Brain pericyte (primary cell): ENCODE measurements around the gene DPPA5.
"Not testable (repeated sequence)": the region's sequence is repeated elsewhere in the genome, so short reads cannot be mapped to it uniquely, and the experiment has no call there.

Experiments used
- DNase-seq: peaks from one replicate; pipeline ENCODE4 v3.0.0-alpha.2; 2012; ENCODE audit warnings: low read depth, low spot score

DPPA5 gene

GRCh38 chr6:73353636-73354593, at the start of gene DPPA5:
DPPA5 (minus strand) TSS chr6:73354276; CDS start chr6:73354225, 51 bp downstream.
- DNase-seq, result no peak

GRCh38 chr6:73400656-73401055, 46.6 kb upstream of the DPPA5 start:
- DNase-seq, result no peak

GRCh38 chr6:73395875-73396274, 41.8 kb upstream of the DPPA5 start:
- DNase-seq, result no peak

GRCh38 chr6:73394577-73395354, 40.7 kb upstream of the DPPA5 start, which contains the start of gene DDX43:
DDX43 (plus strand) TSS chr6:73394828; CDS start chr6:73394906, 78 bp downstream.
- DNase-seq, result peak; percentile 13

GRCh38 chr6:73393278-73393677, 39.2 kb upstream of the DPPA5 start:
- no peak for DNase-seq

GRCh38 chr6:73392188-73392587, 38.1 kb upstream of the DPPA5 start:
- DNase-seq, result not testable (repeated sequence)

- DNase-seq, result no peak
These were observed 37.6 kb upstream of the DPPA5 start for GRCh38 chr6:73391675-73392074.

- no peak for DNase-seq
These were observed 35.8 kb upstream of the DPPA5 start for GRCh38 chr6:73389854-73390253.

GRCh38 chr6:73388800-73389512, 34.9 kb upstream of the DPPA5 start:
- peak; percentile 17 for DNase-seq

GRCh38 chr6:73388433-73388799, 34.3 kb upstream of the DPPA5 start:
- no peak for DNase-seq

GRCh38 chr6:73382462-73383113, 28.5 kb upstream of the DPPA5 start:
- DNase-seq, result no peak

GRCh38 chr6:73381531-73381930, 27.5 kb upstream of the DPPA5 start:
- not testable (repeated sequence) for DNase-seq

- DNase-seq, result no peak
These were observed 23.1 kb upstream of the DPPA5 start for GRCh38 chr6:73377225-73377624.

- no peak for DNase-seq
These were observed 21.1 kb upstream of the DPPA5 start for GRCh38 chr6:73375216-73375615.

GRCh38 chr6:73372516-73372915, 18.4 kb upstream of the DPPA5 start:
- no peak for DNase-seq

- no peak for DNase-seq
These were observed 17.9 kb upstream of the DPPA5 start for GRCh38 chr6:73371984-73372383.

- no peak for DNase-seq
These were observed 15.5 kb upstream of the DPPA5 start, which contains the start of gene OOEP for GRCh38 chr6:73369563-73369962. OOEP (minus strand) TSS chr6:73369897; CDS start chr6:73369792, 105 bp downstream.

GRCh38 chr6:73369157-73369556, 15.1 kb upstream of the DPPA5 start:
- no peak for DNase-seq

GRCh38 chr6:73368675-73369074, 14.6 kb upstream of the DPPA5 start:
- DNase-seq, result no peak

- no peak for DNase-seq
These were observed 13.8 kb upstream of the DPPA5 start for GRCh38 chr6:73367761-73368355.

- no peak for DNase-seq
These were observed 10.5 kb upstream of the DPPA5 start for GRCh38 chr6:73364549-73364948.
